ENCODE data around the gene CDKL1.
A peak's percentile ranks its signal among the peaks of the same experiment; 100 is the strongest.

The CDKL1 gene

DNA sequence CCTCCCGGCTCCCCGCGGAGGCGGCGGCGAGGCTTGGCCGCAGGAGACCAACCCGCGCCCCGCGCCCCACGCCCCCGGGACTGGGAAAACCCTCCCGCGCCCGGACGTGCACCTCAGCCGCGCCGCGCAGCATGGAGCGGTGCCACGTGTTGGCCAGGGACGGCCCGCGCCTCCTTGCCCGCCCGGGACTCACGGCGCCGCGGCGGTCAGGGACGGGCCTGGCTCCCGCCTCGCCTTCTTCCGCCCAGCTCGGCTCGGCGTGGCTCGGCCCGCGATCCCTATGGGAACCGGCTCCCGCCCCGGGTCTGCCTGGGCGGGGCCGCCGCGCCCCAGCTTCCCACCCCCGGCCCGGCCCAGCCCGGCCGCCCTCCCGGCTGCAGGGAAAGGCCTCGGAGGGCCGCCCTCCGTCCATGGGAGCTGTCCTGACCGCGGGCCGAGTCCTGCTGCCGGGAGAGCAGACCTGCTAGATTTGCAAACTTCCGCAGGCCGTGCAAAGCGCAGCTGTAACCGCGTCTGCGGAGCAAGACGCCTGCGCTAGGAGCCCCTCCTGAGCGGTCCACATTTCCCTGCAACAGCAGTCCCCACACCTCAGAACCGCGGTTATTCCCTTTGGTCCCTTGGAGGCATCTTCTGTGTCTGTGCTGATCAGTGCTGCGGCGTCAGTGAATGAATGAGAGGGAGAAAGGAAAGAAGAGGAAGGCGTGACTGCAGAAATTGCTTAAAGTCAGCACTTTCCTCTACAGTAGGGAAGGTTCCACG lies at the start of gene CDKL1:
Gene CDKL1 (minus strand): TSS at position 251 of the 759 bp plus-strand sequence. CDS start 1,013 bp downstream, outside the sequence.
- peak; percentile 57 to 59 for DNase-seq

DNA sequence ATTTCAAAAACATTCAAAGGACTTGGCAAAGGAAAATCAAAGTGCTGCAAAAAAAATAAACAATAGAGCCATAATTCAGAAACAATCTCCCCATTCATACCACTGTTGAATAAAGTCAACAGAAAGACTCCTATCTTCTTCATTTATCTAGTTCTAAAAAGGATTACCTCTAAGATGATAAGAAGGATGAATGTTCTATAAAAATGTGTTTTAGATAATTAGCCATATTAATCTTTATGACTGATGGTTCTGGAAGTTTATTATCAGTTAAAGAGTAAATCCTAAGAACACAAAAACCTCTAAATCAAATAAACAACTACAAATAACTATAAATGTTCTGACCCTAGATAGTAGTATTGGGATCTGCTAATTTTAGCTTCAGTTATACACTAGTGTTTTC lies 37.8 kb upstream of the CDKL1 start:
- no peak for DNase-seq

DNA sequence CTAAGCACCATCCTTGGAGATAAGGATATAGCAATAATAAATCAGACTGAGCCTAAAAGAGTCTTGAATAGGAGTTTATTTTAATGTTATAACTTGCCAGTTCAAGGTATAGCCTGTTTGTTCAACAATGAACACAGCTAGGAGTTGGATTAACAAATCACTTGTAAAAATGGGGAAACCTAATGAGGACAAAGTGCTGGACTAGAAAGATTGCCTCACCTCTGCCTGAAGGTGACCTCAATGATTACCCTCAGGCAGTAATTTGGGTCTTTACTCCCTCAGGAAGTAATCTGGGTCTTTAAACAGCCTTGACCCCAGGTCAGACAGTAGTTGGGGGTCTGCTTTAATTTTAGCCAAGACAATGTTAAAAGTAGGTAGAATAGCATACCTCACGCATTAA lies 35.5 kb upstream of the CDKL1 start:
- DNase-seq = no peak

DNA sequence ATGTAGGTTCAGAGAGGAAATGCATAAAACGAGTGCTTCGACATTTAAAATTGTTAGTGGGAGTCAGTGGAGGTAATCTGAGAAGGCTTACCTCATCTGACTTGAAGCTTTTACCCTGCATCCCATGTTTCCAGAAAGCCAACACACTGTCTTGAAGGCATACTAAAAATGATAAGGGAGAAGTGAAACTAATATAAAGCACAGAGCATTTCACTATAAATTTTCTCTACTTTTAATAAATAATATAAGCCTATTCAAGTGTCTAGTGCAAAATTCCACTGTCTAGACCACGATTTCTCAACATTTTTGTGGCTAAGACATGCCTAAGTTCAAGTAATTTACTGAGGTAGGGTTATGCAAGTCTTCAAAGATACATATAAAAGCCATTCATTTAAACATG lies 29.1 kb upstream of the CDKL1 start:
- no peak for DNase-seq

DNA sequence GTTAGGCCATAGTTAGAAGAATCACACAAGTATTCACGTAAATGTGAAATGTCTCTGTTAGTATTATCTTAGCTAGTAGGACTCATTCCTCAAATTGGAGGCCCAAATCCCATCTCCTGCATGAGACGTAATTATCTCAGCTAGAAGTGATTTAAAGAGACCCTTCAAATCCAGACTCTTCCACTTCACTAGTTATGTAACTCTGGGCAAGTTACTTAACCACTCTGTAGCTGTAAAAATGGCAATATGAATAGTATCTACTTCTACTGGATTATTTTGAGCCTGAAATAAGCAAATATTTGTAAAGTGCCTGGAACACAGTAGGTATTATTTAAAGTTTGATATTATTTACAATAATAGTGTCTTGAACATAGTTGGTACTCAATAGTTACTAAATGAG lies 28.4 kb upstream of the CDKL1 start:
- no peak for DNase-seq

DNA sequence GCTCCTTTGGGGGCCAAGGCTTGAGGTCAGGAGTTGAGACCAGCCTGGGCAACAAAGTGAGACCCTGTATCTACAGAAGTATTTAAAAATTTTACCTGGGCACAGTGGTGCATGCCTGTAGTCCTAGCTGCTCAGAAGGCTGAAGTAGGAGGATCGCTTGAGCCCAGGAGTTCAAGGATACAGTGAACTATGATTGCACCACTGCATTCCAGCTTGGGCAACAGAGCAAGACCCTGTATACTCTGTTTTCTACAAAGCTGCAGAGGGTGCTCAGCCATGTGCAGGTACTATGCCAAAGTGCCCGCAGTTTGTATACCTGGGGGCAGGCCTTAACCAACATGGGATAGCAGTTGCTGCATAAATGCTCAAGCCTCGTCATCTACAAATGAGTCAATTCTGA lies 26.8 kb upstream of the CDKL1 start:
- no peak for DNase-seq

DNA sequence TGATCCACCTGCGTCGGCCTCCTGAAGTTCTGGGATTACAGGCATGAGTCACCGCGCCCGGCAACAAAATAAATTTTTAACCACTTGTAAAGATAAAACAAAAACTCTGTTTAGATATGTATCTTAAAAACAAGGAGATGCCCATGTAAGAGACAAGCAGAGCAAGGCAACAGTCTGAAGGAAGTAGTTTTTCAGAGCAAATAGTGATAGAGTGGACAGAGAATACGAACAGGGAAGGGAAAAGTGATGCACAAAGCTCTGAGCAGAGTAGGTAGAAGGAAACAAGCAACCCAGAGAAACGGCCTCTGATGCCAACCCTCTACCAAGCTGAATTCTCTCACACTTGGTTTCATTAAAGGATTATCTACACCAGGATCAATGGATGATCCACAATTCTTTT lies 24.8 kb upstream of the CDKL1 start:
- DNase-seq = no peak

DNA sequence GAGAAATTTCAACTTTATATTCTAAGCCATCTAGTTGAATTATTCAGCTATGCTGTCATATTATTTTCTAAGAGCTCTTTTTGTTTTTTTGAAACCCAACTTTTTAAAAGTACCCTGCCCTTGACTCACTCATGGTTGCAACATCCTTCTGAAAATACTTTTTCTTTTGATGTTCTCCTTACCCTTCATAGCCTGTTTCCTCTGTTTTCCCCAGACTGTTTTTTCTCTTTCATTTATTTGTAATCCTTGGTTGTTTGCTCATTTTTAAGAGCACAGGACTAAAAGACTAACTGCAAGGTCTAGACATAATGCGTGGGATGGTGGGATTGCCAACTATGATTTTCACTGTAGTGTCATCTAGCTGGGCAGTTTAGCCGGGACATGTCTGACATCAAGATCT lies 21.2 kb upstream of the CDKL1 start:
- no peak for DNase-seq

DNA sequence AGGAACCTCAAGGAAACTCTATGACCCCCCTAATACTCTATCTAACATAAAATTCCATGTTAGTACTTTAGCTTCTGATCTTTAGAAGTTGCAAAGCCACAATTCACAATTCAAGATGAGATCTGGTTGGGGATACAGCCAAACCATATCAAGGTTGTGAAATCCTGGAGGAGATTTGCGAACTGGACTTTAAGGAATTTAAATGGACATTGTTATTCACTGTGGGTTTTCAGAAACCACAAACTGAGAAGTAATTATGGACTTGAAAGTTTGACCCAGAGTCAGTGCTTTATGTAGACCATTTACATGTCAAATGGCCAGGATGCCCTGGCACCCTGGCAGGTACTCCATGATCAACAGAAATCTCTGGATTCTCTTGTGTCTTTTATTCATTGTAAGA lies 14.2 kb upstream of the CDKL1 start:
- no peak for DNase-seq

DNA sequence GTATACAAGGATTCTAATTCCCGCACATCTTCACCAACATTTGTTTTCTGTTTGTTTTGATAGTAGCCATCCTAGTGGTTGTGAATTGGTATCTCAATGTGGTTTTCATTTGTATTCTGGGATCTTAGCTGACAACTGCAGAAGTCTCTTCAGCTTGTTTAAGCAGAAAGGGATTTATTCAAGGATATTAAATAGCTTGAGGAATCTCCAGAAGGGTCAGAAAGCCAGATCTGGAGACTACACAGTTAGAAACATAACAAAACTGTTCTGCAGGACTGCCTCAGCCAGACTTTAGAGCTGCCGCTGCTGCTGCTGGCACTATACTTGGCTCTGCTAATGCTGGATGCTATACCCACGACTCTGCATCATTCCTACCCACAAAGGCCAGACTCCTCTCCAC lies 13.4 kb upstream of the CDKL1 start:
- no peak for DNase-seq

DNA sequence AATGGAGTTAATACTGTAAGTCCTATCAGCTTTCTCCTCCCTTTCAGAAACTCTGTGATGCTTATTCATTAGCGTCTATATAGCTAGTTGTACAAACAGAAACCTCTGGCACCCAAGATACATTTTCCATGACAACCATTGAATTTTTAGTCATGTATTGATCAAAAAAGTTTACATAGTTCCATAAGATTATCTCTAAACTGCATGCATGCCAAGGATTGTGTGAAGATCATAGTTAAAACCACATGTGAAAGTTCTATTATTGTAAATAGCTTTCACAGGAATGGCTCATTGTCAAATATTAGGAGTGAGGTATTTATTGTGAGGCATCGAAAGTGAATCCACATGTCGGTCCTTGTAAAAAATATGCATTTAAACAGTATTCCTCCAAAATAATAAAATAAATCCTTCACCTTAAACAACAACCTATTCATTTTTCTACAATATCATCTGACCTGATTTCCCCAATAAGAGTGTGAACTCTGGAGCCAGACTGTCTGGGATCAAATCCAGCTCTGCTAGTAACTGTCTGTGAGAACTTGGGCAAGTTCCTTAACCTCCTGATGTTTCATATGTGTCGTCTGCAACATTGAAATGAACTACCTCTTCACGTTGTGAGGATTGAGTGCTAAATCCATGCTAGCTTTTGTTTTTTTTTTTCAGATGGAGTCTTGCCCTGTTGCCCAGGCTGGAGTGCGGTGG lies 10.6 kb upstream of the CDKL1 start:
- no peak for DNase-seq

DNA sequence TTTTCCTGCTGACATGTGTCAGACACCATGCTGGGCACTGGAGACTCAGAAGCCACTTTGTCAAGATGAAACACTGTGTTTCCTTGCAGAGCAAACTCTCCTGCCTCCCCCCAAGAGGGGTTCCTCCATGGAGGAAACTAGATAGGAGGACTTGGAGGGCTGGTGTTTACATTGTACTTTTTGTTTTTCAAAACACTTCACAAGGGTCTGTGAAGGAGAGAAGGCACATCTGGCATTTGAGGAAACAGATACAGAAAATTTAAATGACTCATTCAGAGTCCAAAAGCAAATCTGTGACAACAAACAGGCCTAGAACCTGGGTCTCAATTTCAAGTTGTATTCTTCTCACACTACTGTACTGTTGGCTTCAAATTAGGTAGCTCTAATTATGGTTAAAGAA lies 6.7 kb upstream of the CDKL1 start:
- DNase-seq = no peak

DNA sequence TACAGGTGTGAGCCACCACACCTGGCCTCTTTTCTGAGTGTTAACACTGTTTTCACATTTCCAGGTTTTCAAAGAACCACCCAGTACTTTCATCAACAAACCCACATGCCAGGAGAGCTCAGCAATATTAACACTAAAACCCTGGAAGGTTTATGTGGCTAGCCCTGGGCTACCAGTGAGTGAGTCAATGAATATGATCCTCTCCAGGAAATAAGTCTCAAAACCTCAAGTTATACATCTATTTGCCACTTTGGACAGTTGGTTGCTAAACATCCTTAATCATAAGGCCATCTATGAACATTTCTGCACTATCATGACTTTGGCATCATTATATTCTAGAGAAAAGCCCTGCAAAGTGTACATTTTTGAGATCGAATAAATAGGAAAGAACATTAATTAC lies 6.3 kb upstream of the CDKL1 start:
- no peak for DNase-seq

DNA sequence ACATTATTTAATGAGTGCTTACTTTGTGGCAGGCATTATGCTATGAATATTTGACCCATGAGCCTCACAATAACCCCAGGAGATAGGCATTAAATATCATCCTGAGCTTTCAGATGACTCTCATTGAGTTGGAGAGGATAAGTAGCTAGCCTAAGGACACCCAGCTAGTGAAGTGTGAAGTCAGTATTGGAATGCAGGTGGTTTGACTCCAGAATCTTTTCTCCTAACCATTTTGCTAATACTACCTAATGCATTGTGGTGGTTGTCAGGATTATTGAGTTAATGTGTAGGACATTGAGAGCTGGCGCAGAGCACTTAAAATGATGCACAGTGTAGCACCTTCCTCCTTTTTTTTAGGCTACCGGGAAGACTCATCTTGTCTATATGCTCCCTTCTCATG lies 3.8 kb upstream of the CDKL1 start:
- DNase-seq = no peak

DNA sequence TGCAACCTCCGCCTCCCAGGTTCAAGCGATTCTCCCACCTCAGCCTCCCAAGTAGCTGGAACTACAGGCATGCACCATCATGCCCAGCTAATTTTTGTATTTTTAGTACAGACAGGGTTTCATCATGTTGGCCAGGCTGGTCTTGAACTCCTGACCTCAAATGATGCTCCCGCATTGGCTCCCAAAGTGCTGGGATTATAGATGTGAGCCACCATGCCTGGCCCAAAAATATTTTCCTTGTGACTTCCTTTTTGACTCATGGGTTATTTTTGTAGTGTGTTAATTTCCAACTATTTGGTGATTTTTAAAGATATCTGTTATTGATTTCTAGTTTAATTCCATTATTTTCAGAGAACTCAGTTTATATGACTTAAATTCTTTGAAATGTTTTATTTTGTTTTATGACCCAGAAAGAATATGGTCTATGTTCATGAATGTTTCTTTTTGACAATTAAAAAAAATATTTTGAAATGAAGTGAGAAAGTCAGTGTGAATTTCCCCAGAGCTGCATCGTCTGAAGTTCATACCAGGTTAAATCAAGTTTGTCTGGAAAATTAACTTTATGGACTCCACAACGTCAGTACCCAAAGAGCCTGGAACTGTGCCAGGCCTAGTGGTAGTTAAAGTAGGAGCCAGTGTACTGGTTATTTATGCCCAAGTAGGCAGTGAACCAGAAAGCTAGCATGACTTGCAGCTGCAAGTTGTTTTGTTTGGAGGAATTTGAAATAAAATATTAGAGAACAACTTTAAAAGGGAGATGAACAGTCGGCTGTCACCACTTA lies 2.8 kb upstream of the CDKL1 start:
- DNase-seq = peak in 1 of 2 donors; percentile 19

DNA sequence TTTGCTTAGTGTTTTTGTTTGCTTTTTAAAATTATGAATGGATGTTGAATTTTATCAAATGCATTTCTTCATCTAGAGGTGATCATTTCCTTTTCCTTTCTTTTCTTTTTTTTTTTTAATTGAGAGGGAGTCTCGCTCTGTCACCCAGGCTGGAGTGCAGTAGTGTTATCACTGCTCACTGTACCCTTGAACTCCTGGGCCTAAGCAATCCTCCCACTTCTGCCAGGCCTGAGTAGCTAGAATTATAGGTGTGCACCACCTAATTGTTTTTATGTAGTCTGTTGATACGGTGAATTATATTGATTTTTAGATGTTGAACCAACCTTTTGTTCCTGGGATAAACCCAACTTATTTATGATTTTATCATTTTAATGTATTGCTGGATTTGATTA lies 1.5 kb upstream of the CDKL1 start:
- DNase-seq = no peak

DNA sequence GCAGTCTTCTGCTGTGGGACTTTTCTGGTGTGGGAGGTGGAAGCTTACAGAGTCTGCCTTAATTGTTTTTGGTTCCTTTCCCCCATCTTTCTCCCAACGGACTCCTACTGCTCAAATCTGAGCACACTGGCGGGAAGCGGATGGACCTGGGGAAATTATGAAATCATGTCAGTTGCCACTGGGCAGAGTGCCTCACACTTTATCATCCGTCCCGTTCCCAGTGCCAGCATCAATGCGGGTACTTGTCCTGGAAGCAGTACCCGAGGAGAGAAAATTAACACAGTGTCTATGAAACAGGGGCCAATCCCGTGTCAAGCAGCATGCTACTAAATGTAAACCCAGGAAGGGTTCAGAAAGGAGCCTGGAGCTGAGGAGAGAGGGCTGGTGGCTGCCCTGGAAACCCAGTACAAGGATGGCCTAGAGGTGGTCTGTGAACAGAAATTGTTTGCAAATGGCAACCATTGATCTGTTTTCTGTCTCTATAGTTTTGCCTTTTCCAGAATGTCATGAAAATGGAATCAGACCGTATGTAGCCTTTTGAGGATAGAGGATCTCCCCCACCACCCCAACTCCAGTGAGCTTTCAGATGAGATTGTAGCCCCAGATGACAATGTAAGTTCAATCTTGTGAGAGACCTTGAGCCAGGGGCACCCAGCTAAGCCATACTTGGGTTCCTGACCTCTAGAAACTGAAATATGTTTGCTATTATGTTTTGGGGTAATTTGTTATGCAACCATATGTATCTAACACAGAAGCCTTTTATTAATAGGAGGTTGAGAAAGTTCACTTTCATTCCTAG lies 908 bp upstream of the CDKL1 start:
- peak in 1 of 2 donors; percentile 48 for DNase-seq

DNA sequence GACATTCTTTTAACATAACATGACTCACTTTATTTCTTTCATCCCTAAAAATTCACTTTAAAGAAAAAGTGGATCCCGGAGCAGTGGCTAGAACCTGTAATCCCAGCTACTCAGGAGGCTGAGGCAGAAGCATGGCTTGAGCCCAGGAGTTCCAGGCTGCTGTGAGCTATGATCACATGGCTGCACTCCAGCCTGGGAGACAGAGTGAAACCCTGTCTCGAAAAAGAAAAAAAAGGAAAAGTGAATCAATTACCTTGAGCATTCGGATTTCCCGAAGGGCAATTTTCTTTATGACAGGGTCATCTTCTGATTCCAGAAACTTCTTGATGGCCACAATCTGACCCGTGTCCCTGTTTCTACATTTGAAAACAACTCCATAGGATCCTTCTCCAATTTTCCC lies 1.2 kb downstream of the CDKL1 start:
- no peak for DNase-seq

DNA sequence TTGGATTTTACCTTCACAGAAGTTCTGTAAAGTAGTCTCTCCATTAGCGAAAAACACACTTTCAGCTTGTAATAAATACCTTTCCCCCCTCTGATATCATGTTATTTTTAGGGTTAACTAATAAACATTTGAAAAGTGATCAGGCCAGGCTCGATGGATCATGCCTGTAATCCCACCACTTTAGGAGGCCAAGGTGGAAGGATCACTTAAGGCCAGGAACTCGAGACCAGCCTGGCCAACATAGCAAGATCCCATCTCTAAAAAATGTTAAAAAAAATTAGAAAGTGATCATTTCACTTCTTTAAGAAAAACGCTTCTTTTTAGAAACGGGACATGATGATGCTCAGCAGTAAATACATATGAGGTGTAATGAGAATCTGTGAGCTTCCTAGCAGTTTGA lies 2.0 kb downstream of the CDKL1 start:
- no peak for DNase-seq

DNA sequence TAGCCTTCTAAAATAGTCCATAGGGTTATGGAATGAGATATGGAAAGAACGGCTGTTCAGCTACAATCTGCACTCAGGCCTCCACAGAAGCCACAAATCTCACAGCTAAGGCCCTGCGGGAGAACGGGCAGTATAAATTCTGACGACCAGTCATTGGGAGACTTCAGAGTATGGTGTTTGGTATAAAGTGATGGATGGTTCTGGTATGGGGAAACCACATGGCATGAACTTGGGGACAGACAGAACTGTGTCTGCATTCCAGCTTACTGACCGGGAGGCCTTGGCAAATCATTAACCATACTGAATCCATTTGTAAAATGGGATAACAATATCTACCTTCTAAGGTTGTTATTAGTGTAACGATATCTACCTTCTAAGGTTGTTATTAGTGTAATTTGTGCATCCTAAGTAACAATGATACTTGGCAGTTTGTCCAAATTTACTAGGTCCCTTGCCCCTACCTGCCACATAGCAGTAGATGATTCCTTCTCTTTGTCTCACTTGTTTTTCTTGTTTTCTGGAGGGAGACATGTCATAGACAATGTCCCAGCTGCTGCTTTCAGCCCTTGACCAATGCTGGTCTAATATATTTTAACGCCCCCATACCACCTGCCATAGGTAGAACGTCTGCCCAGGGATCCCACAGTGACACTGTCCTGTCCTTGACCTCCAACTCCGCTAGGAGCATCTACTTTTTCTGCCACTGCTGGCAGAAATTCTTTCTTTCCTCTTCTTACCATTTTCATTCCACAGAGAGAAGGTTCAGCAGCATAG lies 6.8 kb downstream of the CDKL1 start:
- DNase-seq = no peak

DNA sequence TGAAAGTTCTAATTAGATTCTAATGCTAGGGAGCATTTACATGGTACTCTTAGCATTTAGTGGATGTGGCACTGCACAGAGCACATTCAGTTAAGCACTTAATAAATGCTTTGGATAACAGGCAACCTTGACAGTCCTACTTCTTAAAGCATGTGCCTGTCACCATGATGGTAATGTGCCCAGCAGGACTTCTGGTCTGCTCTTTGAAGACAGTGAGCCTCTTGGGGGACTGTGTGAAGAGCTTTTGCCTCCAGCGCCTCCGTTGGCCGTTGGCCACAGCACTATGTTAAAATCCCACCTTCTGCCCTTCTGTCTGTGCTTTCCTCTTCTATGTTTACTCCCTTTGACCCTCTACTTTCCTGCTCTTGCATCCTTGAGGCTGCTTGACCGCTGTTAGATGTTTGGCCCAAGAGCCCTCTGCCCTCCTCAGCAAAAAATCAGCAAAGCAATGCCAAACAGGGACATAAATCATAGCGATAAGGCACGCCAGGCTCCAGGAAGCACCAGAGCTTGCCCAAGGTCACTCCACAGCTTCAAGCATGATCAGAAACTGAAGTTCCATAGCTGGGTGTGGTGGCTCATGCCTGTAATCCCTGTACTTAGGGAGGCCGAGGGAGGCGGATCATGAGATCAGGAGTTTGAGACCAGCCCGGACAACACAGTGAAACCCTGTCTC lies 8.3 kb downstream of the CDKL1 start:
- no peak for DNase-seq

DNA sequence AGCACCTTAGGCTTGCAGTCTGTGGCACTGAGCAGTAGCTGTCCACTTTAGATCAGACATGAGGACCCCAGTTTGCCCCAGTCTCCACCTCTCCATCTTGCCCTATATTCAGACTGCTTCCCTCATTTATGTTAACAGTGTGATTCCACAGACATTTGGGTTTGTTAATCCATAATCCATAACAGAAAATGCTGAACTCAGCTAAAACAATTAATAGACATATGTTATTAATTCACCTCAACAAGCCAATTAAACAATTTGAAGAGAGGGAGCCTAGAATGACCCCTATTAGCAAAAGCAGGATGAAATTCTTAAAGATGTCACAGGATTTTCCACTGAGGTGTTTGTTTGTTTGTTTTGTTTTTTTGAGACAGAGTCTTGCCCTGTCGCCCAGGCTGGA lies 9.1 kb downstream of the CDKL1 start:
- DNase-seq = no peak
